Measurements from ENCODE around the gene OCA2. TPM values are rescaled to one million over a fixed set of nuclear protein-coding genes. Genes with fewer than 3 reads are reported as not detected.

The OCA2 gene
- total RNA-seq, 3 donors from 2014 or later (not counting 1 experiment from before 2014, with no cell fraction given) = 0.35 to 1.5 (median 0.56) TPM

DNA sequence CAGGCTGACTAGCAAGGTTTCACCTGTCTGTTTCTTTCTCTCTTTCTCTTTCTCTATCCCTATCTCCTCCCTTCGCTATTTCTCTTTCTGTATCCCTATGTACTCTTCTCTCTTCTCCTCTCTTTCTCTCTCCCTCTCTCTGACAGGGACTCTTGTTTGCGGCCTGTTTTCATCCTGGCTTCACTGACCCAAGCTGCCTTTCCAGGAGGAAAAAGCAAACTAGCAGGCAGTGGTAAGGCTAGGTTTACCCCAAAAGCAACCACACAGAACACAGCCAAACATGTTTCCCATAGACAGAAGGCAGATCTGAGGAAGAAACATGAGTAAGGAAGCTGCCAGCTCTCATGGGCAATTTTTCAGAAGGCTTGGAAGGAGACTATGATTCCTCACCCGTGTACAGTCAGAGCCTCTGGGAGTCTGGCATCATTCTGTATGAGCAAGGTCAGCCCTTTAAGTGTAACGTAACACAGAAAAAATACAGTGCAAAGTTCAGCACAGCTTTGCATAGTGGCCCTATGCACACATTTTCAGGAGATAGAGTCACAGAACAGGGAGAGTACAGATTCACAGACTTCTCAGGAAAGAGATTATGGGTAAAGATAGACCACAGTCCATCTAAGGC lies 61.0 kb downstream of the OCA2 start:
- ATAC-seq = no peak
- no peaks in the 10 kb centered on the region for H3K9me3 ChIP-seq (ENCODE audit: control insufficient read depth, insufficient read depth, low read length)
- H3K27ac ChIP-seq (ENCODE audit: low read length) = no peak overlapping the region
- no peaks in the 10 kb centered on the region for H3K27me3 ChIP-seq (ENCODE audit: control insufficient read depth, insufficient read depth, low read length)
- TF ChIP-seq, protein P1, sequence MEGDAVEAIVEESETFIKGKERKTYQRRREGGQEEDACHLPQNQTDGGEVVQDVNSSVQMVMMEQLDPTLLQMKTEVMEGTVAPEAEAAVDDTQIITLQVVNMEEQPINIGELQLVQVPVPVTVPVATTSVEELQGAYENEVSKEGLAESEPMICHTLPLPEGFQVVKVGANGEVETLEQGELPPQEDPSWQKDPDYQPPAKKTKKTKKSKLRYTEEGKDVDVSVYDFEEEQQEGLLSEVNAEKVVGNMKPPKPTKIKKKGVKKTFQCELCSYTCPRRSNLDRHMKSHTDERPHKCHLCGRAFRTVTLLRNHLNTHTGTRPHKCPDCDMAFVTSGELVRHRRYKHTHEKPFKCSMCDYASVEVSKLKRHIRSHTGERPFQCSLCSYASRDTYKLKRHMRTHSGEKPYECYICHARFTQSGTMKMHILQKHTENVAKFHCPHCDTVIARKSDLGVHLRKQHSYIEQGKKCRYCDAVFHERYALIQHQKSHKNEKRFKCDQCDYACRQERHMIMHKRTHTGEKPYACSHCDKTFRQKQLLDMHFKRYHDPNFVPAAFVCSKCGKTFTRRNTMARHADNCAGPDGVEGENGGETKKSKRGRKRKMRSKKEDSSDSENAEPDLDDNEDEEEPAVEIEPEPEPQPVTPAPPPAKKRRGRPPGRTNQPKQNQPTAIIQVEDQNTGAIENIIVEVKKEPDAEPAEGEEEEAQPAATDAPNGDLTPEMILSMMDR (IDR thresholded peaks at IDR 0.05) = no peak
- H3K4me1 Mint-ChIP-seq = no peaks in the 10 kb centered on the region
- no peak for DNase-seq
- H3K27me3 Mint-ChIP-seq (ENCODE audit: low read depth in 2 of 2) = peaks cover 12 to 24% of the 10 kb centered on the region in 2 donors
- no peaks in the 10 kb centered on the region for H3K36me3 Mint-ChIP-seq
- WGBS (ENCODE audit: insufficient coverage) = 81% methylated on average over 4 of the region's 4 CpGs
- intact Hi-C loops (cut with micrococcal nuclease) = no loop called here
- no peaks in the 10 kb centered on the region for H3K4me1 ChIP-seq (ENCODE audit: control insufficient read depth, insufficient read depth, low read length)
- H3K4me3 ChIP-seq (ENCODE audit: low read length) = no peak overlapping the region
- H3K36me3 ChIP-seq (ENCODE audit: control insufficient read depth, insufficient read depth, low read length) = no peaks in the 10 kb centered on the region
- no peak overlapping the region for H3K27ac Mint-ChIP-seq
- H3K9me3 Mint-ChIP-seq = no peaks in the 10 kb centered on the region
- no peak overlapping the region for H3K4me3 Mint-ChIP-seq

DNA sequence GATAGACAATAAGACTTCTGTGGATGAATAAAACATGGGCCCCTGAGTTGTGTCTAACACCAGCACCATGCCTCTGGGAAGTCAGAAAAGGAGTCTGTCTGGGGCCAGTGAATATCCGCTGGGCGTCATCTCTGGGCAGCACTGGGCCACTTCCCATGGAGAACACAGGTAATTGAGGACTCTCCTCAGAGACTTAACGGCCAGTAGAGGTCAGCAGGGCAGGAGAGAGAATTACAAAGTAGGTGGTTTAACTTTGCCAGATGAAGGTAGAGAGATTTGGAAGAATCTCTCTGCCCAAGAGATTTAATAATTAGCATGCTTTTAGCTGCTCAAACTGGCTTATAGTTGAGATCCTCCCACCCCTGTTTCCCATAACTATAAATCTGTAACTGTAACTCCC lies 65.7 kb downstream of the OCA2 start:
- TF ChIP-seq, protein P1 (IDR thresholded peaks at IDR 0.05) = no peak
- Histone ChIP-seq H3K9me3 (ENCODE audit: control insufficient read depth, insufficient read depth, low read length) (no peaks in the 10 kb centered on the region), H3K4me3 (ENCODE audit: low read length) (no peak overlapping the region), H3K27me3 (ENCODE audit: control insufficient read depth, insufficient read depth, low read length) (no peaks in the 10 kb centered on the region), H3K36me3 (ENCODE audit: control insufficient read depth, insufficient read depth, low read length) (no peaks in the 10 kb centered on the region), H3K27ac (ENCODE audit: low read length) (no peak overlapping the region), H3K4me1 (ENCODE audit: control insufficient read depth, insufficient read depth, low read length) (no peaks in the 10 kb centered on the region)
- no peak overlapping the region for H3K27ac Mint-ChIP-seq
- H3K4me3 Mint-ChIP-seq = no peak overlapping the region
- intact Hi-C loops (cut with micrococcal nuclease) = no loop called here
- ATAC-seq (no peak), DNase-seq (no peak)
- 79% methylated on average over 3 of the region's 3 CpGs for WGBS (ENCODE audit: insufficient coverage)
- peaks cover 3 to 7% of the 10 kb centered on the region in 2 donors for H3K27me3 Mint-ChIP-seq (ENCODE audit: low read depth in 2 of 2)
- no peaks in the 10 kb centered on the region for H3K4me1 Mint-ChIP-seq
- H3K9me3 Mint-ChIP-seq = no peaks in the 10 kb centered on the region
- no peaks in the 10 kb centered on the region for H3K36me3 Mint-ChIP-seq

DNA sequence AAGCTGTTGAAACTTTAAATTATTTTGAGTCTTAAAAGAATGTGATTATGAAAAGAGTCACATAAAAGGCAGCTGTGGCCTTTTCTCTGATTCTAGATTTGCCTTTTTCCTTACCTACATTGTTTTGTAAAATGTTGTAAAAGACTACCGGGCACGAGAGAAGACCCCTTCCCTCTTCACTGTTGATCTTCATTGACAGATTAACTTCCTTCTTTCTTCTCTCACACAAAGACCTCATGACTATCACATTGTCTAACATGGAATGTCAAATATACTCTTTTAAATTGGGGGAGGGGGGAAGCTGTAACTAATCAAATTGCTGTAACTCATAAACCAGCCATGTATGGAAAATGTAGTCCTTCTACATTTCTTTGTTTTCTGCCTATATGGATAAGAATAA lies 68.3 kb downstream of the OCA2 start:
- no peak overlapping the region for H3K27ac Mint-ChIP-seq
- Histone ChIP-seq H3K9me3 (ENCODE audit: control insufficient read depth, insufficient read depth, low read length) (no peaks in the 10 kb centered on the region), H3K4me3 (ENCODE audit: low read length) (no peak overlapping the region), H3K36me3 (ENCODE audit: control insufficient read depth, insufficient read depth, low read length) (no peaks in the 10 kb centered on the region), H3K4me1 (ENCODE audit: control insufficient read depth, insufficient read depth, low read length) (no peaks in the 10 kb centered on the region), H3K27me3 (ENCODE audit: control insufficient read depth, insufficient read depth, low read length) (no peaks in the 10 kb centered on the region), H3K27ac (ENCODE audit: low read length) (no peak overlapping the region)
- TF ChIP-seq, protein P1 (IDR thresholded peaks at IDR 0.05) = no peak
- H3K36me3 Mint-ChIP-seq = no peaks in the 10 kb centered on the region
- intact Hi-C loops (cut with micrococcal nuclease) = no loop called here
- no peaks in the 10 kb centered on the region for H3K4me1 Mint-ChIP-seq
- WGBS (ENCODE audit: insufficient coverage) = 100% methylated on average over 1 of the region's 2 CpGs
- no peak overlapping the region for H3K4me3 Mint-ChIP-seq
- DNase-seq (no peak), ATAC-seq (no peak)
- no peaks in the 10 kb centered on the region for H3K27me3 Mint-ChIP-seq (ENCODE audit: low read depth in 2 of 2)
- H3K9me3 Mint-ChIP-seq = no peaks in the 10 kb centered on the region

DNA sequence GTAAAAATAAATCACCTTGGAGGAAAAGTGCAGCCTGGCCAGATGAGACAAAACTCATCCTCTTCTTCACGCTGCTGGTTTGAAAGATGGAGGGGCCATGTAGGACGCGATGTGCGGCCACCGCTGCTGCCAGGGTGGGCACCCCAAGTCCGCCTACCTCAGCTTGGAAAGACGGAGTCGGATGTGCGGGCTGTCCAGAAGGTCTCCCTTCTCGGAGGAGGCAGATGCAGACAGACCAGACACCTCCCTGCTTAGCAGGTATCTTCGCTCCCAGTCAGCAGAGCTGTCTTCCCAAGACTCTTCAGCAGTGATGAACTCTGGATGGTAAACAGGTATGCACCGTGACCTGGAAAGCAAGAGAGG lies 71.4 kb downstream of the OCA2 start:
- intact Hi-C loops (cut with micrococcal nuclease) = no loop called here
- Mint-ChIP-seq H3K9me3 (no peaks in the 10 kb centered on the region), H3K4me3 (no peak overlapping the region), H3K36me3 (no peaks in the 10 kb centered on the region), H3K4me1 (no peaks in the 10 kb centered on the region), H3K27ac (no peak overlapping the region), H3K27me3 (ENCODE audit: low read depth in 2 of 2) (peaks cover 0 to 2% of the 10 kb centered on the region in 2 donors)
- no peaks in the 10 kb centered on the region for H3K36me3 ChIP-seq (ENCODE audit: control insufficient read depth, insufficient read depth, low read length)
- no peak overlapping the region for H3K27ac ChIP-seq (ENCODE audit: low read length)
- H3K27me3 ChIP-seq (ENCODE audit: control insufficient read depth, insufficient read depth, low read length) = no peaks in the 10 kb centered on the region
- TF ChIP-seq, protein P1 (IDR thresholded peaks at IDR 0.05) = no peak
- H3K4me1 ChIP-seq (ENCODE audit: control insufficient read depth, insufficient read depth, low read length) = no peaks in the 10 kb centered on the region
- no peak overlapping the region for H3K4me3 ChIP-seq (ENCODE audit: low read length)
- H3K9me3 ChIP-seq (ENCODE audit: control insufficient read depth, insufficient read depth, low read length) = no peaks in the 10 kb centered on the region
- WGBS (ENCODE audit: insufficient coverage) = 93% methylated on average over 12 of the region's 12 CpGs
- DNase-seq = no peak
- ATAC-seq = no peak
